CD8-positive, alpha-beta memory T cell (primary cell): Measurements from ENCODE around the gene MUC21. TPM values are rescaled to one million over a fixed set of nuclear protein-coding genes. Genes with fewer than 3 reads are reported as not detected.

Source experiments
- CTCF ChIA-PET: fragments of 350-600 bp; sonication (Branson Sonifier 250); formaldehyde crosslinking; loops from one replicate; lab custom pipeline; 2021; ENCODE audit warnings: antibody characterized with exemption; lab: Charles Lee
- POLR2A ChIA-PET: fragments of 350-600 bp; sonication (Branson Sonifier 250); formaldehyde crosslinking; loops from one replicate; lab custom pipeline; 2021; ENCODE audit warnings: antibody characterized with exemption; lab: Charles Lee
- DNase-seq, 5 donors: peaks; one replicate each; pipeline versions ENCODE4 v3.0.0 to v3.0.0-alpha.2; 2020 to 2022; ENCODE audit warnings: mixed read lengths in 1 of 5
- H3K27ac ChIP-seq: one replicate; pipeline ENCODE4 v1.7.0; 2013; ENCODE audit warnings: low read depth, mild to moderate bottlenecking, low read length, moderate library complexity
- H3K27me3 ChIP-seq: 2 replicates; pipeline ENCODE4 v1.7.0; 2013; ENCODE audit warnings: low read length, mild to moderate bottlenecking; ENCODE audit not compliant: insufficient read depth, poor library complexity, severe bottlenecking
- H3K36me3 ChIP-seq: 2 replicates; pipeline ENCODE4 v1.7.0; 2013; ENCODE audit warnings: mild to moderate bottlenecking, low read length, moderate library complexity; ENCODE audit not compliant: insufficient read depth
- H3K4me1 ChIP-seq: 2 replicates; pipeline ENCODE4 v1.7.0; 2013; ENCODE audit warnings: mild to moderate bottlenecking, low read length, moderate library complexity; ENCODE audit not compliant: insufficient read depth
- H3K4me3 ChIP-seq: 2 replicates; pipeline ENCODE4 v1.7.0; 2013; ENCODE audit warnings: mild to moderate bottlenecking, low read length
- H3K9me3 ChIP-seq: 2 replicates; pipeline ENCODE4 v1.7.0; 2013; ENCODE audit warnings: mild to moderate bottlenecking, low read length
- H3K27ac Mint-ChIP-seq, 8 donors: one replicate each; pipeline ENCODE4 v1.8.0; 2020 to 2021; ENCODE audit warnings: mixed read lengths in 8 of 8, mild to moderate bottlenecking in 6 of 8, inconsistent platforms in 3 of 8, moderate library complexity in 3 of 8
- H3K27me3 Mint-ChIP-seq, 2 donors: one replicate each; pipeline ENCODE4 v1.8.0; 2020 to 2021; ENCODE audit warnings: mixed read lengths in 2 of 2, mild to moderate bottlenecking in 1 of 2, moderate library complexity in 1 of 2
- H3K36me3 Mint-ChIP-seq, 3 donors: one replicate each; pipeline ENCODE4 v1.8.0; 2020 to 2021; ENCODE audit warnings: mixed read lengths in 3 of 3, inconsistent platforms in 1 of 3, mild to moderate bottlenecking in 1 of 3
- H3K4me1 Mint-ChIP-seq, 3 donors: one replicate each; pipeline ENCODE4 v1.8.0; 2020 to 2021; ENCODE audit warnings: mixed read lengths in 3 of 3, inconsistent platforms in 1 of 3, mild to moderate bottlenecking in 1 of 3
- H3K4me3 Mint-ChIP-seq, 7 donors: one replicate each; pipeline ENCODE4 v1.8.0; 2020 to 2021; ENCODE audit warnings: mixed read lengths in 7 of 7, mild to moderate bottlenecking in 6 of 7, moderate library complexity in 4 of 7, inconsistent platforms in 2 of 7
- H3K9me3 Mint-ChIP-seq, 5 donors: one replicate each; pipeline ENCODE4 v1.8.0; 2020 to 2022; ENCODE audit warnings: mixed read lengths in 5 of 5, mild to moderate bottlenecking in 3 of 5, moderate library complexity in 2 of 5, inconsistent platforms in 1 of 5
- polyA plus RNA-seq: library from polyadenylated mRNA; unstranded; fragments of 300-500 nt; fragmentation: Illumina TruSeq; gene quantifications from one replicate; pipeline ENCODE4 v1.2.3, GENCODE V29; 2021
- total RNA-seq, 2 experiments: library from RNA; stranded (reverse); gene quantifications; one replicate each; pipeline ENCODE4 v1.2.3, GENCODE V29; 2021

The MUC21 gene
- total and polyA plus RNA-seq, 3 experiments from 2014 or later: not detected

DNA sequence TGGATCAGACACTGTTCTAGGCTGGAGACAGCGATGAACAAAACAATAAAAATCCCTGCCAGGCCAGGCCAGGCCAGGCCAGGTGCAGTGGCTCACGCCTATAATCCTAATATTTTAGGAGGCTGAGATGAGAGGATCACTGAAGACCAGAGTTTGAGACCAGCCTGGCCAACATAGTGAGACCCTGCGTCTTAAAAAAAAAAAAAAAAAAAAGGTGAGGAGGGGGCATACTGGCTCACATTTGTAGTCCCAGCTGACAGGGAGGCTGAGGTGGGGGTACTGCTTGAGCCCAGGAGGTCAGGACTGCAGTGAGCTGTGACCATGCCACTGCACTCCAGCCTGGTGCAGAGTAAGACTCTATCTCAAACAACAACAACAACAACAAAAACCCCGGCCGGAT lies 38.2 kb upstream of the MUC21 start:
- Mint-ChIP-seq H3K27ac (no peak overlapping the region), H3K36me3 (peaks cover 0 to 18% (median 0%) of the 10 kb centered on the region in 3 donors), H3K27me3 (peaks cover 55 to 70% of the 10 kb centered on the region in 2 donors), H3K4me3 (no peak overlapping the region), H3K9me3 (no peaks in the 10 kb centered on the region), H3K4me1 (peaks cover 0 to 1% (median 0%) of the 10 kb centered on the region in 3 donors)
- CTCF ChIA-PET: no interaction called here
- no peak overlapping the region for H3K27ac ChIP-seq
- POLR2A ChIA-PET: no interaction called here
- H3K36me3 ChIP-seq: no peaks in the 10 kb centered on the region
- H3K27me3 ChIP-seq: peaks cover 13% of the 10 kb centered on the region
- H3K4me1 ChIP-seq: no peaks in the 10 kb centered on the region
- DNase-seq: no peak
- H3K9me3 ChIP-seq: no peaks in the 10 kb centered on the region
- H3K4me3 ChIP-seq: no peak overlapping the region

DNA sequence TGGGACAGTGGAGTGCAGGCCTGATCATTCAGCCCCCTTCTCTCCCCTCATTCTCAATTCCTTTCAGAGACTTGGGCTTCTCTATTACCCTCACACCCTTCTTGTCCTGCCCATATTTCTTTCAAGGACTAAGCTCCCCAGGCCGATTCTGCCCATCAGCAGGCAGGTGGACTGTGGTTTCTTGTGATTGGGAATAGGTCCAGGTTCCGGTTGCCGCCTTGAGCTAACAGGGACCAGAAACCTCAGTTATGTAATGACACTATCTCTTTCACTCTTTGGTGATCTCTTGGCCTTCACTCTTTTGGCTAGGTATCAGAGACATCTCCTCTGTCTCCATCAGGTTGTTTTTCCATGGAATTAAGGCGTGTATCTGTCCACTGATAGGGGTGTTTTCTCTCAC lies 36.3 kb upstream of the MUC21 start:
- Mint-ChIP-seq H3K4me3 (no peak overlapping the region), H3K36me3 (peaks cover 0 to 23% (median 0%) of the 10 kb centered on the region in 3 donors), H3K27me3 (peaks cover 57 to 60% of the 10 kb centered on the region in 2 donors), H3K4me1 (peaks cover 0 to 1% (median 0%) of the 10 kb centered on the region in 3 donors), H3K9me3 (no peaks in the 10 kb centered on the region), H3K27ac (no peak overlapping the region)
- Histone ChIP-seq H3K4me1 (no peaks in the 10 kb centered on the region), H3K27ac (no peak overlapping the region), H3K27me3 (peaks cover 6% of the 10 kb centered on the region), H3K4me3 (no peak overlapping the region), H3K36me3 (no peaks in the 10 kb centered on the region), H3K9me3 (no peaks in the 10 kb centered on the region)
- ChIA-PET CTCF (interaction anchor here (1.0 kb wide), 1 partner anchor 18 kb away, joined by 3 read pairs; no protein-coding TSS in a partner anchor), POLR2A (no interaction called here)
- DNase-seq: no peak

DNA sequence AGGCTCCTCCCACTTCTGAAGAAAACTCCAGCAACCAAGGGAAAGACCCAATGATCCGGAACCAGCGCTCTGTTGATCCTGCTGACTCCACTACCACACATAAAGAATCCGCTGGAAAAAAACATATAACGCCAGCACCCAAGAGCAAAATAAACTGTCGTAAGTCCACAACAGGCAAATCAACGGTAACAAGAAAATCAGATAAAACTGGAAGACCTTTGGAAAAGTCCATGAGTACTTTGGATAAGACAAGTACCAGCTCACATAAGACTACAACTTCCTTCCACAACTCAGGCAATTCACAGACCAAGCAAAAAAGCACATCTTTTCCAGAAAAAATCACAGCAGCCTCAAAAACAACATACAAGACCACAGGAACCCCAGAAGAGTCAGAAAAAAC lies 34.7 kb upstream of the MUC21 start:
- CTCF ChIA-PET: no interaction called here
- POLR2A ChIA-PET: no interaction called here

GRCh38 chr6:30951907-30952469 lies 31.5 kb upstream of the MUC21 start:
- H3K9me3 Mint-ChIP-seq: no peaks in the 10 kb centered on the region
- POLR2A ChIA-PET: no interaction called here
- no peak overlapping the region for H3K4me3 ChIP-seq
- no peak overlapping the region for H3K27ac Mint-ChIP-seq
- H3K27me3 ChIP-seq: no peaks in the 10 kb centered on the region
- peaks cover 13 to 26% (median 22%) of the 10 kb centered on the region in 3 donors for H3K4me1 Mint-ChIP-seq
- peaks cover 30 to 42% of the 10 kb centered on the region in 2 donors for H3K27me3 Mint-ChIP-seq
- no peak for DNase-seq
- H3K4me3 Mint-ChIP-seq: peak overlapping the region in 1 of 7 donors; percentile 5
- peaks cover 0 to 20% (median 2%) of the 10 kb centered on the region in 3 donors for H3K36me3 Mint-ChIP-seq
- no peaks in the 10 kb centered on the region for H3K9me3 ChIP-seq
- peaks cover 17% of the 10 kb centered on the region for H3K4me1 ChIP-seq
- CTCF ChIA-PET: no interaction called here
- no peak overlapping the region for H3K27ac ChIP-seq
- H3K36me3 ChIP-seq: no peaks in the 10 kb centered on the region

More for the DNA sequence above, 34.7 kb upstream of the MUC21 start:
- H3K4me1 ChIP-seq: no peaks in the 10 kb centered on the region
- Mint-ChIP-seq H3K4me1 (no peaks in the 10 kb centered on the region), H3K27me3 (peaks cover 43 to 56% of the 10 kb centered on the region in 2 donors), H3K36me3 (peaks cover 0 to 23% (median 0%) of the 10 kb centered on the region in 3 donors), H3K27ac (peak overlapping the region in 1 of 8 donors; percentile 27), H3K4me3 (no peak overlapping the region), H3K9me3 (no peaks in the 10 kb centered on the region)
- no peaks in the 10 kb centered on the region for H3K9me3 ChIP-seq
- no peak overlapping the region for H3K4me3 ChIP-seq
- no peaks in the 10 kb centered on the region for H3K27me3 ChIP-seq
- H3K27ac ChIP-seq: no peak overlapping the region
- DNase-seq: no peak
- no peaks in the 10 kb centered on the region for H3K36me3 ChIP-seq

DNA sequence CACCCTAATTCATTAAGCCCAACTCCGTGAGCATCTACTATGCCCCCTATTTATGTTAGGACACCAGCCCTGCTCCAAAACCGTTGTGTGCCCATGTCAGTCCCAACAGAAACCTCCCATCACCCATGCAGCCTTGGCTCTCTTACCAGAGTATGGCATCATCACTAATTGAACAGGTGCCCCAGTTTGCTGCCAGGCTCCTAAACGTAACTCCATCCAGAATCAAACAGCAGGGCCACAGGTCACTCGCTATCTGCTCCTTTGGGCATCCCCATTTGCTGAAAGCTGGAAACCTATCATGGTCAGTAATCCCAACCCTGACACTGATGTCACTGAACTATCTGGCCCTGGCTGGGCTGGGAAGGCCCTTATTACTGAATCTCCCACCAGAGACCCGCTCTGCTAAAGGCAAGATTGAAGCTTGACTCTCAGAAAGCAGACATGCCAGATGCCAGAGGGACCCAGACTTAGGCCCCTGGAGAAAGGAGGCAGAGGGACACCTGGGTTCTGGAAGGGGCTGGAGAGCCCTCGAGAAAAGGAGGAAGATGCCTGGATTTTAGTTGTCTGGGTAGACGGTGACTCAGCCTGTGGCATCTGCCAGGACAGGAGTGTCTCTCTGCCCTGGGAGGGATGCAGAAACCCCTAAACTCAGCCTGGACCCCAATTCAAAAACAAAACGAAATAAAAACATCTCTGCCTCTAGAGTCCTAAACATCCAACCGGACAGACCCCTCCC lies 28.7 kb upstream of the MUC21 start:
- Mint-ChIP-seq H3K27ac (peak overlapping the region; percentile 77 to 94 (median 85)), H3K36me3 (peaks cover 0 to 13% (median 2%) of the 10 kb centered on the region in 3 donors), H3K4me3 (peak overlapping the region; percentile 84 to 94 (median 87)), H3K4me1 (peaks cover 16 to 27% (median 26%) of the 10 kb centered on the region in 3 donors), H3K9me3 (no peaks in the 10 kb centered on the region), H3K27me3 (peaks cover 16 to 30% of the 10 kb centered on the region in 2 donors)
- Histone ChIP-seq H3K27me3 (no peaks in the 10 kb centered on the region), H3K36me3 (no peaks in the 10 kb centered on the region), H3K9me3 (no peaks in the 10 kb centered on the region), H3K27ac (peak overlapping the region; percentile 45), H3K4me1 (peaks cover 17% of the 10 kb centered on the region), H3K4me3 (peak overlapping the region; percentile 65)
- ChIA-PET CTCF (interaction anchor here (1.2 to 2.0 kb wide), 2 partner anchors 41 to 47 kb away, joined by 4 to 7 read pairs; partner anchors contain the start of genes GTF2H4 and VARS2), POLR2A (interaction anchor here (1.1 to 1.4 kb wide), 2 partner anchors 41 to 47 kb away, joined by 10 to 12 read pairs; partner anchors contain the start of genes GTF2H4 and VARS2)
- DNase-seq: peak in 1 of 5 donors; percentile 3

- Mint-ChIP-seq H3K27me3 (peaks cover 15 to 25% of the 10 kb centered on the region in 2 donors), H3K4me1 (peaks cover 16 to 27% (median 26%) of the 10 kb centered on the region in 3 donors), H3K36me3 (peaks cover 0 to 9% (median 2%) of the 10 kb centered on the region in 3 donors), H3K9me3 (no peaks in the 10 kb centered on the region), H3K4me3 (peak overlapping the region; percentile 84 to 94 (median 87)), H3K27ac (peak overlapping the region; percentile 82 to 94 (median 88))
- Histone ChIP-seq H3K4me3 (peak overlapping the region; percentile 65), H3K4me1 (peaks cover 17% of the 10 kb centered on the region), H3K36me3 (no peaks in the 10 kb centered on the region), H3K27ac (peak overlapping the region; percentile 45), H3K27me3 (no peaks in the 10 kb centered on the region), H3K9me3 (no peaks in the 10 kb centered on the region)
- POLR2A ChIA-PET: interaction anchor here (0.6 to 1.4 kb wide), 4 partner anchors 41 to 94 kb away, joined by 4 to 12 read pairs (median 8); partner anchors contain the start of genes GTF2H4 and VARS2
- DNase-seq: peak; percentile 58 to 84 (median 60)
- CTCF ChIA-PET: interaction anchor here (0.7 to 2.0 kb wide), 3 partner anchors 42 to 128 kb away, joined by 3 to 7 read pairs (median 4); partner anchors contain the start of genes GTF2H4 and VARS2
These were observed 28.0 kb upstream of the MUC21 start for GRCh38 chr6:30955367-30956042.

- POLR2A ChIA-PET: no interaction called here
- Histone ChIP-seq H3K9me3 (no peaks in the 10 kb centered on the region), H3K4me1 (peaks cover 17% of the 10 kb centered on the region), H3K27ac (no peak overlapping the region), H3K27me3 (no peaks in the 10 kb centered on the region), H3K4me3 (no peak overlapping the region), H3K36me3 (no peaks in the 10 kb centered on the region)
- peaks cover 0 to 3% (median 2%) of the 10 kb centered on the region in 3 donors for H3K36me3 Mint-ChIP-seq
- peak overlapping the region in 2 of 7 donors; percentile 8 to 74 for H3K4me3 Mint-ChIP-seq
- H3K27me3 Mint-ChIP-seq: peaks cover 16 to 20% of the 10 kb centered on the region in 2 donors
- H3K9me3 Mint-ChIP-seq: no peaks in the 10 kb centered on the region
- CTCF ChIA-PET: no interaction called here
- no peak for DNase-seq
- H3K27ac Mint-ChIP-seq: no peak overlapping the region
- peaks cover 16 to 27% (median 26%) of the 10 kb centered on the region in 3 donors for H3K4me1 Mint-ChIP-seq
These were observed 25.8 kb upstream of the MUC21 start for GRCh38 chr6:30957716-30958115.
